IPS DF 4.7 (cell line): ENCODE results near the gene HLA-F.

ENCODE experiments used
- DNase-seq: peaks from one replicate; pipeline ENCODE4 v3.0.0-alpha.2; 2013; ENCODE audit warnings: low spot score; ENCODE audit errors: extremely low read depth

The HLA-F gene

DNA sequence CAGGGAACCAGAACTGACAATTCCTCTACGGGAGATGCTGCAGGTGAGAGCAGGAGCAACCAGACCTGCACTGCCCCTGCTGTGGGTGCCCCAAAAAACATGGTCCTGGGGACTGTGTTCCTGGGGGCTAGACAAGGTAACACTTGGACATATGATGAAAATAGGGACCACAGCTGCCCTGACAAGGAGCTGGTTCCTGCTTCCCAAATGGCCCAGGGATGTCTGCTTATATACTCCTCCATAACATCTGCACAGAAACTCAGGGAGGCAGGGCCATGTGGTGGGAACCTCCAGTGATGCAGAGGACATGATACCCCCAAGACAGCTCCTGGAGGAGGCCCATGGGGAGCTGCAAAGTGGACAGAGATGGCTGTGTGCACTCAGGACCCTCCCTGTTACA is 19.8 kb downstream of the HLA-F start:
- DNase-seq, result no peak

DNA sequence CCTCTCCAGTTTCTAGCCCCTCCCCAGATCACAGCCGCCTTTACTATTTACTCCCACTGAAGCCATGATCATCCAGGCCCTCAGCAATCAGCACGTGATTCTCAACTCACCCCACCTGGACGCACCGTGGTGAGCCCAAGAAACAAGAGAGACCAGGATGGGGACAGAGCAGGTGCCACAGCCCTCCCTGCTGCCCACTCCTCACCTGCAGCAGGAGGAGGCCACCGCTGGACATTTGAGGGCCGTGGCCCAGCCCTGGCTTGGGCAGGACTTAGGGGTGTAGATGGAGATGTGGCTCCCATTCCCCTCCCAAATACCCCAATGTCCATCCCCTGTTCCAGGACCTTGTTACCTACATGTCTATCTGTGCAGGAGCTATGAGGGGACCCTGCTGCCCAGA is 20.3 kb downstream of the HLA-F start:
- no peak for DNase-seq

DNA sequence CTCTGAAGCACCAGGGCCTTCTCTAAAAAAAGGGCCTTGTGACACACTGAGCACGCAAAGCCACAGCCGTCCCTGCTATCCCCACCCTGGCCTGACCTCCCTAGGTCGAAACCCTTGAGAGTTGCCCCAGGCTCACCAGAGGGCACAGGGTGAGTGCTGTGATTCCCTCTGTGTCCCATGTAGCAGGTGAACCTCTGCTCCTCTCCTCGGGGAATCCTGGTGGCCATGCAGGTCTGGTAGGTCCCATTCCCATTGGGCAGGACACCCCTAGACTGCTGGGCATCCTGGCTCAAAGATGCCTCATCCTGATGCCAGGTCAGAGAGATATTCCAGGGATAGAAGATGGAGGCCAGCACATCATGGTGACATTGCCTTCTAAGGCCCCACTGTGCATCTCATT is 20.9 kb downstream of the HLA-F start:
- DNase-seq, result no peak

DNA sequence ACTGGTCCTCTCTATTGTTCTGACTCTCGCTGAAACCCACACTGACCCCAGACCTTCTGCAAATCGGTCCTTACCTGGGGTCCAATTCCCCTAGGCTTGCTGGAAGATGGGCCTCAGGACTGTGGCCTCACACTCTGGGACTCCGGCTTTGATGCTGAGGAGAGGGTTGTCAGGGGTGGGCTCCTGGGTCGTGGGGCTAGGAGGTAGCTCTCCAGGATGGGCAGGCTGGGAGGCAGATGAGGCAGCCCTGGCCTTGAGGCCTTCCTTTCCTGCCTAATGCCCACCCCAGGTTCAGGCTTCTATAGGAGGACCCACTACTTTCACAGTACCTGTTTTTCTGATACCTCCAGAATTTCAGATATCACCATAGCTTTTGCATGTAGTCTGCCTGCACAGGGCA is 21.4 kb downstream of the HLA-F start:
- no peak for DNase-seq

DNA sequence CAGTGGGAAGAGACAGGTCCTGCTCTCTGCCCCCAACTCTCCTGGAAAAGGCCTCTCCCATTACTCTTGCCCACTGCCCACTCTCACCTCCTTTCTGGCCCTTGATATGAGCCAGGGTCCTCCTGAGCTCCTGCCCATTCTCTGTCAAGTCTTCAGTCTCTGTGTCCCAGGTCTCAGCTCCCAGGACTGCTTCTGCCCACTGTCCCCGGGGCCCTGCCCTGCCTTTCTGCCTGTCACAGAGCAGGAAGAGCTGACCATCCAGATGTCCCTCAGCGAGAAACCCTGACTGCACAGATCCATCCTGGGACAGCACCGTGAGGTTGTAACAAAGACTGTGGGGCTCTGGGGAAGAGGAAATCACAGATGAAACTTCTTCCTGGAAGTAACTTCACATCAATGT is 22.2 kb downstream of the HLA-F start:
- DNase-seq, result no peak

DNA sequence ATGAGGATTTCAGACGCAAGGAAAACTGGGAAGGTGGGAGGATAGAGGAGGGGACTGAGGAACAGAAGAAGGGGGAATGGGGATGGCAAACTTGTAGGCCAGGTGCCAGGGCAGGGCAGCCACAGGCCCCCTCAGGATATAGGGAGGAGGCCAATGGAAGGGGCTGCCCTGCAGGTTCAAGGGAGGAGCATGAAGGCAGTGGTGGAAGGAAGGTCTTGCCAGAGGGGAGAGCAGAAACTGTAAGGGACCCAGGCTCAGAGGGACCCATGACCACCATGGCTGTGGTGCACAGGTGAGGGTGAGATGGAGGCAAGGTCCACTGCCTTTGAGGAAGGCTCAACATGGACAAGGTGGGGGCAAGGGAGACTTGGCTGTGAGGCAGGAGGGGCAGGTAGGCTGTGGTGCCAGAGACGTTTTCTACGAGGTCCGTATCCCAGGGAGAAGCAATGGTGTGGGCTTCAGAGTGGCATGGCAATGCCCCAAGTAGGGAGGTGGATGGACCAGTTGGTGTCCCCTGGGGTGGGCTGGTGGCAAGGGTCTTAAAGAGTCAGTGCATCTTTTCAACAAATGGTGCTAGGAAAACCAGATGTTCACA is 22.7 kb downstream of the HLA-F start:
- DNase-seq, result no peak

DNA sequence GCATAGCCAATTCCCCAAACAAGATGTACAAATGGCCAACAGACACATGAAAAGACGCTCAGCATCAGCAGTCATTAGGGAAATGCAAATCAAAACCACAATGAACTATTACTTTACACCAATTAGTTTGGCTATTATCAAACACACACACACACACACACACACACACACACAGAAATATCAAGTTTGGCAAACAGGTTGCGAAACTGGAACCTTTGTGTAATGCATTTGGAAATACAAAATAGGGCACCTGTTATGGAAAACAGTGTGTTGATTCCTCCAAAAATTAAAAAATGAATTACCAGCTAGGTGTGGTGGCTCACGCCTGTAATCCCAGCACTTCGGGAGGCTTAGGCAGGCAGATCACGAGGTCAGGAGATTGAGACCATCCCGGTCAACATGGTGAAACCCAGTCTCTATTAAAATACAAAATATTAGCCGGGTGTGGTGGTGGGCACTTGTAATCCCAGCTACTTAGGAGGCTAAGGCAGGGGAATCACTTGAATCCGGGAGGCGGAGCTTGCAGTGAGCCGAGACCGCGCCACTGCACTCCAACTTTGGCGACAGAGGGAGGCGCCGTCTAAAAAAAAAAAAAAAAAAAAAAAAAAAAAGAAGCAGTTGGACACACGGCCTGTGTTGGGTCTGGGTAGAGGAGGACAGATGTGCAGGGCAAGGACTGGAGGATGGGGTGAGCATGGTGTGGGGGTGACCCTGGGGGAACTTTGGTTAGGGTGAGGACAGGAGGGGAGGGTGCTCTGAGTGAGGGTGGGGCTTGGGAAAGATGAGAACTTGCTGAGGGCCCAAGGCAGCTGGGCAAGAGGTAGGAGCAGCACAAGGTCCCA is 23.8 kb downstream of the HLA-F start:
- DNase-seq, result no peak

DNA sequence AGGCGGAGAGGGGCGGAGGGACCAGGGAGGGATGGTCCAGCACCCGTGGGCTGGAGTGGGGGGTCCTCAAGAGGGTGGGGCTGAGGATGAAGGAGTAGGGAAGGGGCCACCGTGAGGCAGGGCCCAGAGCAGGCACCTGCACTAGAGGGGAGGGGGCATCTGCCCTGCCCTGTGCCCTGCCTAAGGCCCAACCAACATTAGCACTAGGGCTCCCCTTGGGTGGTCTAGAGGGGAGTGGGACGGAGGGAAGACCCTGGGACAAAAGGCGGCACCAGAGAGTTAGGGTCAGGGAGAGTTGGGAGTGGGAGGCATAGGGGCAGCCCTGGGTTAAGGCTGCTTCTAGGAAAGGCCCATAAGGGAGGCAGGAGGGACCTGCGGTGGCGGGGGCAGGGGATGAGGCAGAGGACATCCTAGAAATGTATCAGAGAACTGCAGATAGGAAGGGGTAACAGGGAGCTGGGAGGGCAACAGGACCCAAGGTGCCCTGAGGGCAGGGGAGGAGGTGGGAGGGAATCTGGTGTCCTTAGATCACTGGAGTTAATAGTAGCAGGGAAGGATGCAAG is 24.5 kb downstream of the HLA-F start:
- no peak for DNase-seq

DNA sequence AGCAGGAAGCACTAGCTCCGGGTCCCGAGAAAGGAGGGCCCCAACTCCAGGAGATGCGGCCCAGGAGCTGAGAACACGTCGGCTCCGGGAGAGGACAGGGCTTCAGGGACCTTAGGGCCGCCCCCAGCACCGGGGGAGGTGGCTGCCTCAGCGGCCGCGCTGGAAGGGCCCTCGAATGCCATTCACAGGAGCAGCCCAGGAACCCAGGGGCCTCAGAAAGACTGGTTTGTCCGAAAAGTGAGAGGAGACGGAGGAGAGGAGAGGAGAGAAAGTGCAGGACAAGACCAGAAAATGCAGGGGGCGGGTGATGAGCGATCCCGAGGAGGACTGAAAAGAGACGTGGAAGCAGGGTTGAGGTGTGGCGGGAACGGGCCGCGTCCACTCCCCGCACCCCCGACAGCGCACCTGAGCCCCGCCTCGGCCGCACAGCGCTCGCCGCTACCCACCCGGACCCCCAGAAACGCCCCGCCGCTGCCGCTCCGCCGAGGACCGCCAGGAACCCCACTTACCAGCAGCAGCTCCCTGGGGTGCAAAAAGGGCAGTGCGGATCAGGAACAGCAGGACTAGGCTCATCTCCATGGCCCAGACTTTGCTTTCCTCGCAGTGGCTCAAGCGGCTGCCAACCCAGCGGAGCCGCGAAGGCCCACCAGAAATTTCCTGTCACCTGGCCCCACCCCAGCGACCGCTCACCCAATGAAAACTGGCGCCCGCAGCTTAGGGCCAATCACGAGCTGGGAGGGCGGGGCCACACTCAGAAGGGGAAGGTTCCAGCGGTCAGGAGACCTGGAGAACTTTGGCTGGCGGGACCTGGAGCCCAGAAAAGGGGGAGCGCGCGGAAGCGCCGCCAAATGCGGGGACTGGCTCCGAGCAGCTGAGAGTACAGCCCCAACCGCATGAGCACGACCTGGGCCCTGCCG is 25.4 kb downstream of the HLA-F start:
- DNase-seq, result no peak

DNA sequence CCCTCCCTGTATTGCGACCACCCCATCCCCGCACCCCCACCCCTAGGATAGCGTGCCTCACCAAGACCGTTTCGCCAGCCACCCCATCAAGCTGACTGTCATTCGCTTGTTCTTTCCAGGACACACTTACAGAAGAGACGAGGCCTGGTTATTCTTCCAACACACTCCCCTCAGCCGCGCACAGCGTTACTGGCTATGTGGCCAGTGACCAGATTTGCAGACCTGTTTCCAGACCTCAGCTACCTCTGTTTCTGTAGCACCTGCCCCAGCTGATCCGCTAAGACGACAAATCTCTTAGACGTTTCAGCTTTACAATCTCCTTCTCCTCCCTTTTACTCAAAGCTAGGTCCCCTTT is 26.1 kb downstream of the HLA-F start:
- DNase-seq, result no peak

DNA sequence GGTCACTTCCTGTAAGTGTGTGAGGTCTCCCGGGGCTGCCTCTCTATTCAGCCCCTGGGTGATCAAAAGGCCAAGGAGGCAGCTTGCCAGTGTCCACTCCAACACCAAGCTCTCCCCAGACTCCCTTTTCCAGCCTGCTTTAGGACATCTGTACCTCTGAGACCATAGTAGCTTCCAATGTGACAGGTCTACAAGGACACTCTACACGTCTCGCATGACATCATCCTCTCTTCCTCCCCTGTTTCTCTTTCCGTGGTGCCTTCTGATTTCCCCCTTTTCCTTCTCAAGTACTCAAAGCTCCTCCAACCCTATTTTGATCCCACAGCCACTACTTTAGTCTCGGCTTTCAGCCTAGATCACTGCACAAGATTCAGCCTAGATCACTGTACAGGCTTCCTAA is 26.4 kb downstream of the HLA-F start:
- DNase-seq, result no peak

DNA sequence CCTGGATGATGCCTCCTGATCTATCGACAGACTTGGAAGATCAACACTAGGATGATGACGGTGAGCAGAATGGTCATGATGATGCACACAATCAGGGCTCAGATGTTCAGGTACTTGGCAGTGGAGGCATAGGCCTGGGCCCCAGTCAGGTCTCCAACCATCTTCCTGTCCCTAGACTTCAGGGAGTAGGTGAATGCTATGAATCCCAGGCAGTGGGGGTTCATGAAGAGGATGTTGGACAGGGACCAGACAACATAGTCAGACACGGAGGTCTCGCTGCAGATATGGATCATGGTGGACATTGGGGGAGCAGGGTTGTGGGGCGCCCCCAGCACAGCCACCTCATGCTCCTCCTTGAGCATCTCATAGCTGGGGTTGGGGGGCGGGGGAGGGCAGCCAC is 27.5 kb downstream of the HLA-F start:
- no peak for DNase-seq

DNA sequence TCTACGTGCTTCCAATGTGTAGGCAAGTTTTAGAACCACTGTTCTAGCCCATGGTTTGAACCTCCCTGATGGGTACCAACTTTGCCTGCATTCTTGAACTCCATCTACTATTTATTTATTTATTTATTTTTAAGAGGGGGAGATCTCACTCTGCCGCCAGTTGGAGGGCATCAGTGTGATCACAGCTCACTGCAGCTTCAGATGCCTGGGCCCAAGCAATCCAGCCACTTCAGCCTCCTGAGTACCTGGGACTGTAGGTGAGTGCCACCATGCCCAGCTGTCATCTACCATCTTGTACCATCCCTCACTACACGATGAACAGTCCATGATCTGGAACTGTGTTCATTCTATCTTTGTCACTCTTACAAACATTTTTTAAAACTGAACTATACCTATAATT is 28.2 kb downstream of the HLA-F start:
- no peak for DNase-seq

DNA sequence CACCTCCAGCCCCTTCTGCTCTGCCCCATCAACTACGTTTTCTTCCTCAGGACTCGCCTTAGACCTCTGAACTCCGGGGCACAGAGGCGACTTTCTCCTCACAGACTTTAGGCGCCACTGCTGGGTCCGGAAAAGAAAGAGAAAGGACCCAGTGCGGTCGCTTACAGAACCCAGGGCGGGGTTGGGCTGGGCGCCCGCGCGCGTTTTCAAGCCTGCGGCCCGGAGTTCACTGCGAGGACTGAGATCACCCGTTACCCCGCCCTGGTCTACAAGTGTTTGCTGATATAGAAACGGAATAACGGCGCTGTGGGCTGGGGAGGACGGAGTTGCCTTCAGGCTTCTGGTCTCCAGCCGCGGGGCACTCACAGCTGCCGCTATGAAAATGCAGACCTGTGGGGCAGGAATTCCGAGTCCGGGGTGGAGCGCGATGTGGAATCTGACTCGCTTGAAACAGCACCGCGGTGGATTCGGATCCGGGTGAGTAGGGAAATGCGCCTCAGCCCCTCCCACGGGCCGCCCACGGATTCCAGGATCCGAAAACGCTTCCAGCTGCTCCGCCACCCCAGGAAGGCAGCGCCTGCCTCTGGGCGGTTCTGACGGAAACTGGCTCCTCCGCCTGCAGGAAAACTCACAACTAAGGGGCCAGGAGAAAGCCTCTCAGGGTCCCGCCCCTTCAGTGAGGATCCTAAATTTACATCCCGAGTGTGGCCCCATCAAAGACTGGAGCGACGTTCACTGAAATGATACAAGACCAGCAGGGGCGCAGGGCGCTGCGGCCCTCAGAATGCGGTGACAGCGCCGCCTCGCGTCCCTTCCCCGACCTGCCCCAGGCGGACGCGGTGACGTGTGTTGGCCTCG is 29.4 kb downstream of the HLA-F start:
- no peak for DNase-seq

DNA sequence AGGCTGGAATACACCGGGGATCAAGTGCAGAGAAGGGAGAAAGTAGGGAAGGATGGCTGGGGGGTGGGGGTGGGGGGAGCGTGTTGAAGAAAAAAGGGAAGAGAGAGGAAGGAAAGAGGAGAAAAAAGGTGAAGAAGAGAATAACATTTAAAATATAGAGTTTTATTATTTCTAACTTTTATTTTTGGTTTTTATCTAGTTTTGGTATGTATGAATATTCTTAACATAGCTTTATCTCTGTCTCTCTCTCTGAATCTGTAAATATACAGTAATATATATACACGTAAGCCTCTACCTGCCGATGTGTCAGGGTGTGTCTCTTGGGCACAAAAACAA is 30.0 kb downstream of the HLA-F start:
- no peak for DNase-seq

DNA sequence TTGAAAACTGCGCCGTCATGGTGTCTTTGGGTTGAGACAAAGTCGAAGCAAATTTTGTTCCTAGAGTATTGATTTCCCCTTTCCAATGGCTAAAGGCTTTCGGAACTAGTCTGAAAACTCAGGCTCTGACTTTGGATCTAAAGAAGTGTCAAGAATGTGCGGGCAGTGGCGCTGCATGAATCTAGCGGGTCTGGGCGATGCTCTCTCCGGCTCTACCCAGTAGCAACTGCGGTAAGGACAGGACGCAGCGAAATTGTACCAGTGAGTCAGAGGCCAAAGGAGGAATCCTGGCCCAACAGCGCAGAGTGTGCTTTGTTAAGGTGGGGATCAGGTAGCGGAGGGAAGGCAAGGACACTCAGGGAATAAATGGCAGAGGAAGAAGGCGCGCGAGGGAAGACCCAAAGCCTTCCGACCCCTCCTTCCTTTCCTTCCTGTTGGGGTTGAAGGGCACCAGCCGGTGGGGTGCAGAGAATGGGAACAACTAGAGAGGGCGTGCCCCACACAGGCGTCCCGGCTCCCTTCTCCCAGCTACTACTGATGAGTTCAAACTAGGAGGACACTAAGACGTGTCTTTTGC is 32.1 kb downstream of the HLA-F start:
- DNase-seq, result no peak

DNA sequence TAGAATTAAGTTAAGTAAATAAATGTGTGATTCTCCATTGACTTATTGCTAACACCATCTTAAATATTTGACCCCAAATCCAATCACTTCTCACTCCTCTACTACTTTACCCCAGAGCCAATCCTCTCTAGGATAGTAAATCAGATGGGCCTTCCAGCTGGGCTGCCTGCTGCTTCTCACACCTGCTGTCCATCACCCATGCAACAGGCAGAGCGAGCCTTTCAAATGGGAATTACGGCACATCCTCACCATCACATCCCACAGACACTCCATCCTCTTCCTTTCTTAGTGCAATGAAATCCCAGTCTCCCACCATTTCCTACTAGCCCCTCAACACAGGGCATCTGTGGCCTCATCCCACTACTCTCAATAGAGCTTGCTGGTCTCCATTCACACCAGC is 34.0 kb downstream of the HLA-F start:
- no peak for DNase-seq

DNA sequence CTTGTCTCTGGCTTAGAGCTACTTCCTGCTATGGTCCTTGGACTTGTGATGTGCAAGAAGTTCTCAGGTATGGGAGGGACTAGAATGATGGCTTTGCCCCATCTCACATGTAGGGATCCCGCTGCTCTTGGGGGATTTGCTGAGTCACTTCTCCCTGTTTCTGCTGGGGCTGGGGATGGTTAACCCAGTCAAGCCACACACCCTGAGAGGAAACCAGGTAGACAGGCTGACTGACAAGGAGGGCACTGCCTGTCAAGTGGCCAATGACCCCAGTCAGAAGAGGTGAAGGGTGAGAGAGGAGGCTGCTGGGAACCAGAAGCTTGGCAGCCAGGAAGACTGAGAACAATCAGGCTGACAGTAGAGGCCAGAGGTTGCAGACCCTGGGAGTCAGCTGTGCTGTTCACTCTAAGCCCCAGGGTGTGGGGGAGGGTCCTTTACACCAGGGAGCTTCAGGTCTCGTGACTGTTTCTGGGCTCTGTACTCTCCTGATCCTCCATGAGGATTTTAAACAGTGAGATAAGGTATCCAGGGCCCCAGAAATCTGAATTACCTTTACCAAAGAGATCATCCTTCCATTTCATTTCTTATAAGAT is 34.6 kb downstream of the HLA-F start:
- DNase-seq, result no peak

DNA sequence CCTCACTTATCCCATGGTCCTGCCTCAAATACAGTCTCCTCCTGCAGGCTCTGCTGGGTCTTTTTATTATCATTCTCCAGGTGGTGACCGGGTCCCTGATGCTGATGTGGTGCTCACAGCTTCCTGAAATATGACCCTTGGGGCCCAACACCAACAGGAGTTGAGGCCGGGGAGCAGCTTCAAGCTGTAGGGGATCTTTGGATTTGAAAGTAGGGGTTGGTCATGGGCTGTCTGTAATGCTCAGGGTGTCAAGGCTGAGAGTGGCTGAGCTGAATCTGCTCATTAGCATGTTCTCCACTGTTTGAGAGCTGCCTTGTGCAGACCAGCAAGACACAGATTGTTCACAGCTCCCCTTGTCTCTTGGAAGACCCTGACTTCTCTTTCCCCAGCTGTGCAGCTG is 35.5 kb downstream of the HLA-F start:
- no peak for DNase-seq

DNA sequence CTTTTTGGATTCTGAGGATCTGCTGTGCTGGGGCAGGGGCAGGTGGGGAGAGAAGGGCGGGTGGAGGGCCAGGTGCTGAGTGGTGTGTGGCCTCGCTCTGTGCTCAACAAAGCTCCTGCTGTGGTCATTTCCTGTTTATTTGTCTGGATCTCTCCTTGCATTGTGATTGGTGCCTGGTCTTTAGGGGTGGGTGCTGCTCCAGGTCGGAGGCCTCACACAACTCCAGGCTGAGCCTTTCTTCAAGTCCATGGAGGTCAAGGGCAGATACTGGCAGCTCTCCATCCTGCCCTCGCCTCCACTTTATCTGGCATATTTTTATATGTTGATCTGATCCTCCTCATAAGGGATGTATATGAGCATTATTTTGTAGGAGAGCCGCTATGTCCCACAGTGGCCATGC is 36.2 kb downstream of the HLA-F start:
- no peak for DNase-seq
